IMR-90 (cell line): ENCODE data around the gene LPXN. TPM values are rescaled to one million over a fixed set of nuclear protein-coding genes. Genes with fewer than 3 reads are reported as not detected.

ENCODE experiments used
- ATAC-seq: fragments of 200-7000 bp; cut with Tn5 transposase; 2 replicates; pipeline ENCODE4 v1.9.1; 2020; ENCODE audit warnings: low read depth, mild to moderate bottlenecking, moderate library complexity
- BruUV-seq: library from RNA; stranded (reverse); fragments of 400-500 nt; replicated peaks from 2 replicates; lab custom pipeline; 2021; lab: Mats Ljungman, UMichigan
- CTCF ChIA-PET: fragments of 300-600 bp; formaldehyde crosslinking; extraction: SDS; loops from one replicate; lab custom pipeline; 2021; ENCODE audit warnings: antibody characterized with exemption; lab: Yijun Ruan, JAX
- POLR2A ChIA-PET: fragments of 300-600 bp; sonication (Branson Sonifier 250); formaldehyde crosslinking; loops from one replicate; lab custom pipeline; 2022; ENCODE audit warnings: antibody characterized with exemption; ENCODE audit not compliant: unreplicated experiment; lab: Charles Lee
- DNase-seq: peaks from one replicate; pipeline ENCODE4 v3.0.0; 2013
- H2AFZ ChIP-seq: replicated peaks from 2 replicates; pipeline ENCODE3; 2013; ENCODE audit warnings: low read length, mild to moderate bottlenecking; ENCODE audit not compliant: poor library complexity
- H2AK5ac ChIP-seq: 2 replicates; pipeline ENCODE4 v1.6.1; 2013; ENCODE audit warnings: low read depth, low read length, inconsistent platforms
- H2AK9ac ChIP-seq: replicated peaks from 2 replicates; pipeline ENCODE3; 2013; ENCODE audit warnings: mild to moderate bottlenecking, low read depth, low read length, moderate library complexity; ENCODE audit not compliant: poor library complexity
- H2BK120ac ChIP-seq: 2 replicates; pipeline ENCODE4 v1.6.1; 2013; ENCODE audit warnings: low read depth, low read length, inconsistent platforms
- H2BK15ac ChIP-seq: 3 replicates; pipeline ENCODE4 v1.6.1; 2013; ENCODE audit warnings: low read depth, low read length, inconsistent platforms
- H2BK20ac ChIP-seq: 2 replicates; pipeline ENCODE4 v1.6.1; 2013; ENCODE audit warnings: low read depth, mild to moderate bottlenecking, inconsistent platforms, low read length, moderate library complexity
- H2BK5ac ChIP-seq: 2 replicates; pipeline ENCODE4 v1.6.1; 2013; ENCODE audit warnings: mild to moderate bottlenecking, low read depth, low read length, inconsistent platforms; ENCODE audit not compliant: poor library complexity, severe bottlenecking
- H3K14ac ChIP-seq: replicated peaks from 2 replicates; pipeline ENCODE4 v1.6.1; 2013; ENCODE audit warnings: low read depth, low read length, inconsistent platforms
- H3K18ac ChIP-seq: 2 replicates; pipeline ENCODE4 v1.6.1; 2013; ENCODE audit warnings: low read depth, low read length, control low read depth
- H3K23ac ChIP-seq: 2 replicates; pipeline ENCODE4 v1.6.1; 2013; ENCODE audit warnings: low read depth, low read length, inconsistent platforms
- H3K27ac ChIP-seq: 2 replicates; pipeline ENCODE4 v1.5.1; 2013; ENCODE audit warnings: mild to moderate bottlenecking, control low read depth, low read length; ENCODE audit not compliant: insufficient read depth
- H3K27me3 ChIP-seq: 2 replicates; pipeline ENCODE4 v1.6.1; 2013; ENCODE audit warnings: low read length; ENCODE audit not compliant: control insufficient read depth, insufficient read depth
- H3K36me3 ChIP-seq: 2 replicates; pipeline ENCODE4 v1.6.1; 2013; ENCODE audit warnings: low read length, mixed read lengths; ENCODE audit not compliant: control insufficient read depth, insufficient read depth
- H3K4ac ChIP-seq: 2 replicates; pipeline ENCODE4 v1.6.1; 2013; ENCODE audit warnings: low read depth, low read length, inconsistent platforms
- H3K4me1 ChIP-seq: 2 replicates; pipeline ENCODE4 v1.6.1; 2013; ENCODE audit warnings: low read length, mixed read lengths; ENCODE audit not compliant: control insufficient read depth, insufficient read depth
- H3K4me2 ChIP-seq: 2 replicates; pipeline ENCODE4 v1.6.1; 2013; ENCODE audit warnings: low read depth, mild to moderate bottlenecking, control low read depth, low read length, moderate library complexity
- H3K4me3 ChIP-seq: 2 replicates; pipeline ENCODE4 v1.5.1; 2013; ENCODE audit warnings: low read depth, mild to moderate bottlenecking, control low read depth, low read length, moderate library complexity; ENCODE audit not compliant: insufficient read depth
- H3K56ac ChIP-seq: 2 replicates; pipeline ENCODE4 v1.6.1; 2013; ENCODE audit warnings: low read length, inconsistent platforms; ENCODE audit not compliant: insufficient read depth; ENCODE audit errors: extremely low read depth
- H3K79me1 ChIP-seq, 2 experiments: 2 replicates each; pipeline ENCODE4 v1.6.1; 2013; ENCODE audit warnings: low read length in 2 of 2, inconsistent platforms in 1 of 2, low read depth in 1 of 2
- H3K9ac ChIP-seq: 2 replicates; pipeline ENCODE4 v1.6.1; 2013; ENCODE audit warnings: low read depth, low read length, control low read depth
- H3K9me1 ChIP-seq: 2 replicates; pipeline ENCODE4 v1.6.1; 2013; ENCODE audit warnings: low read length, inconsistent platforms; ENCODE audit not compliant: insufficient read depth
- H3K9me3 ChIP-seq: 2 replicates; pipeline ENCODE4 v1.6.1; 2013; ENCODE audit warnings: low read length; ENCODE audit not compliant: control insufficient read depth, insufficient read depth
- H4K20me1 ChIP-seq: 2 replicates; pipeline ENCODE4 v1.6.1; 2013; ENCODE audit warnings: low read length, inconsistent platforms; ENCODE audit not compliant: insufficient read depth
- H4K5ac ChIP-seq: 2 replicates; pipeline ENCODE4 v1.6.1; 2013; ENCODE audit warnings: mild to moderate bottlenecking, low read depth, low read length, control low read depth
- H4K8ac ChIP-seq, 2 experiments: 2 replicates each; pipeline ENCODE4 v1.6.1; 2013; ENCODE audit warnings: low read depth in 2 of 2, low read length in 2 of 2, control low read depth in 1 of 2, inconsistent platforms in 1 of 2
- H4K91ac ChIP-seq: 2 replicates; pipeline ENCODE4 v1.6.1; 2013; ENCODE audit warnings: low read depth, low read length, inconsistent platforms; ENCODE audit not compliant: insufficient read depth
- BHLHE40 ChIP-seq: fragments of 150-350 bp; IDR thresholded peaks from 2 replicates; pipeline ENCODE4 v1.6.1; 2016; ENCODE audit warnings: mild to moderate bottlenecking, low read depth, low read length
- CEBPB ChIP-seq: IDR thresholded peaks from 2 replicates; pipeline ENCODE4 v1.6.1; 2012; ENCODE audit warnings: low read depth, low read length, improper control_type of control experiment
- CHD1 ChIP-seq: IDR thresholded peaks from 2 replicates; pipeline ENCODE4 v1.6.1; 2012; ENCODE audit warnings: low read depth, low read length, improper control_type of control experiment
- FOS ChIP-seq: fragments of 150-350 bp; IDR thresholded peaks from 2 replicates; pipeline ENCODE4 v1.6.1; 2016; ENCODE audit warnings: low read depth, low read length
- MAFK ChIP-seq: IDR thresholded peaks from 2 replicates; pipeline ENCODE4 v1.6.1; 2012; ENCODE audit warnings: low read depth, low read length, improper control_type of control experiment
- MAZ ChIP-seq: IDR thresholded peaks from 2 replicates; pipeline ENCODE4 v1.6.1; 2012; ENCODE audit warnings: low read depth, mild to moderate bottlenecking, low read length, improper control_type of control experiment, moderate library complexity, borderline replicate concordance
- MXI1 ChIP-seq: IDR thresholded peaks from 2 replicates; pipeline ENCODE4 v1.6.1; 2012; ENCODE audit warnings: low read depth, mild to moderate bottlenecking, low read length, moderate library complexity, borderline replicate concordance
- NFE2L2 ChIP-seq: fragments of 150-350 bp; IDR thresholded peaks from 2 replicates; pipeline ENCODE4 v1.6.1; 2016; ENCODE audit warnings: low read depth, mild to moderate bottlenecking, low read length
- POLR2A ChIP-seq: IDR thresholded peaks from 2 replicates; pipeline ENCODE4 v1.6.1; 2012; ENCODE audit warnings: mild to moderate bottlenecking, low read depth, low read length
- RAD21 ChIP-seq: IDR thresholded peaks from 2 replicates; pipeline ENCODE4 v1.6.1; 2012; ENCODE audit warnings: low read length, improper control_type of control experiment
- RCOR1 ChIP-seq: IDR thresholded peaks from 2 replicates; pipeline ENCODE4 v1.6.1; 2012; ENCODE audit warnings: mild to moderate bottlenecking, low read length, improper control_type of control experiment; ENCODE audit not compliant: insufficient replicate concordance
- RFX5 ChIP-seq: IDR thresholded peaks from 2 replicates; pipeline ENCODE4 v1.8.0; 2012; ENCODE audit warnings: low read depth, mild to moderate bottlenecking, low read length, moderate library complexity
- SMC3 ChIP-seq: fragments of 150-350 bp; IDR thresholded peaks from 2 replicates; pipeline ENCODE4 v1.6.1; 2016; ENCODE audit warnings: low read depth, mild to moderate bottlenecking, antibody characterized with exemption, low read length, moderate library complexity
- WGBS, 2 experiments: methylation state at CpG; one replicate each; pipeline versions ENCODE4 v1.1.5 to v1.1.7; 2013; ENCODE audit warnings: missing lambda C conversion rate in 2 of 2; ENCODE audit not compliant: insufficient read length in 1 of 2; ENCODE audit errors: extremely low coverage in 2 of 2; 5-methylcytosine and 5-hydroxymethylcytosine counted together
- dilution Hi-C: fragments of 300-500 bp; cut with HindIII; formaldehyde crosslinking; loops from one replicate; pipeline ENCODE4 v1.14.3; 2018; ENCODE audit warnings: low sequenced_read_pairs; ENCODE audit not compliant: unreplicated experiment
- in situ Hi-C: fragments of 300-500 bp; cut with MboI; formaldehyde crosslinking; loops from 3 replicates; pipeline ENCODE4 v1.14.3; 2019; ENCODE audit warnings: low sequenced_read_pairs, inconsistent platforms, mixed read lengths
- intact Hi-C: fragments of 100-400 bp; cut with micrococcal nuclease; formaldehyde crosslinking; loops from 2 replicates; pipeline ENCODE4 v1.10.0; 2022
- polyA plus RNA-seq, 3 experiments: library from polyadenylated mRNA; depleted of rRNA; stranded (reverse); fragments of >200 nt; gene quantifications; 2 replicates each; pipeline ENCODE4 v1.2.3, GENCODE V29; 2012; ENCODE audit warnings: low replicate concordance in 1 of 3
- total RNA-seq: library from RNA; depleted of rRNA; stranded (reverse); fragments of >200 nt; gene quantifications from 2 replicates; pipeline ENCODE4 v1.2.3, GENCODE V29; 2012
- TF ChIP-seq, protein P1 (sequence below): fragments of 150-350 bp; IDR thresholded peaks from 2 replicates; pipeline ENCODE4 v1.6.1; 2016; ENCODE audit warnings: low read depth, mild to moderate bottlenecking, low read length, moderate library complexity, borderline replicate concordance
- TF ChIP-seq, protein P2 (sequence below): conservative IDR thresholded peaks from 2 replicates; pipeline ENCODE4 v1.5.1; 2012; ENCODE audit warnings: mild to moderate bottlenecking, low read depth, low read length, improper control_type of control experiment

LPXN gene
- total and polyA plus RNA-seq, 2 of the 4 experiments (the other 2 are of a cell fraction): 13.4 to 15.7 TPM

DNA sequence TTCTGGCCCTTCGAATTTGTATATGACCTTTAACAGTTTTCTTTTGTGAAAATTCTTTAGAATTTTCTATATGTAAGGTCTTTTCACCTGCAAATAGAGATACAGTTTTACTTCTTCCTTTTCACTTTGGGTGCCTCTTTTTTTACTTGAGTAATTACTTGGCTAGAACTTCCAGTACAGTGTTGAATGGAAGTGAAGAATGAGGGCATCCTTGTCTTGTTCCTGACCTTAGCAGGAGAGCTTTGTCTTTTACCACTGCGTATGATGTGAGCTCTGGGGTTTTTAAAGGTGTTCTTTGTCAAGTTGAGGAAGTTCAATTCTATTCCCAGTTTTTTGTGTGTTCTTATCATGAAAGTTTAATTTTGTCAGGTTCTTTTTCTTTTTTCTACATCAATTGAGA, 24.9 kb upstream of the LPXN start:
- intact Hi-C loops (no loop called here), dilution Hi-C loops (no loop called here), in situ Hi-C loops (no loop called here)
- Histone ChIP-seq H2AK9ac (no peak overlapping the region), H3K27me3 (no peaks in the 10 kb centered on the region), H3K4ac (no peak overlapping the region), H3K4me2 (no peak overlapping the region), H4K20me1 (peaks cover 30% of the 10 kb centered on the region; the same call in 1 of the 2 replicates), H4K8ac (no peak overlapping the region), H3K18ac (no peak overlapping the region), H2BK20ac (no peak overlapping the region), H4K5ac (no peak overlapping the region), H2BK120ac (no peak overlapping the region), H3K27ac (no peak overlapping the region), H3K9ac (no peak overlapping the region), H3K14ac (no peak overlapping the region), H2AFZ (no peak overlapping the region), H3K56ac (no peak overlapping the region), H4K91ac (no peak overlapping the region), H2BK15ac (no peak overlapping the region), H3K4me1 (no peaks in the 10 kb centered on the region), H2BK5ac (no peak overlapping the region), H3K36me3 (0 out of 2 replicates have a peak, but pooled peaks cover 3% of the 10 kb centered on the region), H3K23ac (no peak overlapping the region), H3K4me3 (no peak overlapping the region), H3K9me1 (no peaks in the 10 kb centered on the region), H2AK5ac (no peak overlapping the region), H3K79me1 (peaks cover 16 to 56% of the 10 kb centered on the region in 2 experiments), H3K9me3 (no peaks in the 10 kb centered on the region)
- no TSS peak for BruUV-seq
- whole genome bisulfite sequencing, 2 experiments: 80% methylated on average over 1 of the region's 2 CpGs; no CpG with 5 or more reads in 1 of the 2 experiments
- ATAC-seq (no peak), DNase-seq (no peak)
- ChIA-PET POLR2A (no interaction called here), CTCF (no interaction called here)
- TF ChIP-seq RCOR1 (no peak), POLR2A (no peak), MAZ (no peak), RAD21 (no peak), FOS (no peak), CHD1 (no peak), NFE2L2 (no peak), CEBPB (no peak), MXI1 (no peak), SMC3 (no peak), RFX5 (no peak), BHLHE40 (no peak), MAFK (no peak)
- TF ChIP-seq, protein P1, sequence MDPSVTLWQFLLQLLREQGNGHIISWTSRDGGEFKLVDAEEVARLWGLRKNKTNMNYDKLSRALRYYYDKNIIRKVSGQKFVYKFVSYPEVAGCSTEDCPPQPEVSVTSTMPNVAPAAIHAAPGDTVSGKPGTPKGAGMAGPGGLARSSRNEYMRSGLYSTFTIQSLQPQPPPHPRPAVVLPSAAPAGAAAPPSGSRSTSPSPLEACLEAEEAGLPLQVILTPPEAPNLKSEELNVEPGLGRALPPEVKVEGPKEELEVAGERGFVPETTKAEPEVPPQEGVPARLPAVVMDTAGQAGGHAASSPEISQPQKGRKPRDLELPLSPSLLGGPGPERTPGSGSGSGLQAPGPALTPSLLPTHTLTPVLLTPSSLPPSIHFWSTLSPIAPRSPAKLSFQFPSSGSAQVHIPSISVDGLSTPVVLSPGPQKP: no peak
- TF ChIP-seq, protein P2, sequence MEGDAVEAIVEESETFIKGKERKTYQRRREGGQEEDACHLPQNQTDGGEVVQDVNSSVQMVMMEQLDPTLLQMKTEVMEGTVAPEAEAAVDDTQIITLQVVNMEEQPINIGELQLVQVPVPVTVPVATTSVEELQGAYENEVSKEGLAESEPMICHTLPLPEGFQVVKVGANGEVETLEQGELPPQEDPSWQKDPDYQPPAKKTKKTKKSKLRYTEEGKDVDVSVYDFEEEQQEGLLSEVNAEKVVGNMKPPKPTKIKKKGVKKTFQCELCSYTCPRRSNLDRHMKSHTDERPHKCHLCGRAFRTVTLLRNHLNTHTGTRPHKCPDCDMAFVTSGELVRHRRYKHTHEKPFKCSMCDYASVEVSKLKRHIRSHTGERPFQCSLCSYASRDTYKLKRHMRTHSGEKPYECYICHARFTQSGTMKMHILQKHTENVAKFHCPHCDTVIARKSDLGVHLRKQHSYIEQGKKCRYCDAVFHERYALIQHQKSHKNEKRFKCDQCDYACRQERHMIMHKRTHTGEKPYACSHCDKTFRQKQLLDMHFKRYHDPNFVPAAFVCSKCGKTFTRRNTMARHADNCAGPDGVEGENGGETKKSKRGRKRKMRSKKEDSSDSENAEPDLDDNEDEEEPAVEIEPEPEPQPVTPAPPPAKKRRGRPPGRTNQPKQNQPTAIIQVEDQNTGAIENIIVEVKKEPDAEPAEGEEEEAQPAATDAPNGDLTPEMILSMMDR: no peak
